ENCODE results near the gene CDC25C. TPM values are rescaled to one million over a fixed set of nuclear protein-coding genes. Genes with fewer than 3 reads are reported as not detected.

CDC25C gene
- total and polyA plus RNA-seq, 2 donors from 2014 or later, result 0.25 TPM; not detected in 1

- Histone ChIP-seq H3K4me1 (ENCODE audit: control insufficient read depth in 2 of 3, insufficient read depth in 2 of 3, low read depth in 1 of 3, low read length in 3 of 3) (peaks cover 0 to 3% (median 0%) of the 10 kb centered on the region in 3 donors), H3K9ac (ENCODE audit: low read length in 3 of 3) (peak overlapping the region in 2 of 3 donors; percentile 3 to 41), H3K27me3 (ENCODE audit: control insufficient read depth, insufficient read depth, low read length) (peaks cover 2% of the 10 kb centered on the region), H3K36me3 (ENCODE audit: control insufficient read depth in 2 of 3, insufficient read depth in 3 of 3, low read length in 3 of 3) (no peaks in the 10 kb centered on the region), H3K27ac (ENCODE audit: low read depth in 2 of 2, low read length in 2 of 2) (no peak overlapping the region), H3K9me3 (ENCODE audit: control insufficient read depth in 2 of 3, insufficient read depth in 1 of 3, low read length in 3 of 3) (no peaks in the 10 kb centered on the region), H3K4me3 (ENCODE audit: low read length in 3 of 3) (peak overlapping the region; percentile 32 to 55 (median 43))
- peak; percentile 53 to 67 (median 62) for DNase-seq
- no peak for TF ChIP-seq CTCF (IDR thresholded peaks at IDR 0.05; ENCODE audit: borderline replicate concordance, extremely low read depth, insufficient read depth)
- FAIRE-seq, result no peak
- intact Hi-C loops (cut with DNase I), result no loop called here
Observed at GRCh38 chr5:138241688-138242571, 89.7 kb downstream of the CDC25C start.

GRCh38 chr5:138240650-138241385 lies 90.8 kb downstream of the CDC25C start:
- no peak for TF ChIP-seq CTCF (IDR thresholded peaks at IDR 0.05; ENCODE audit: borderline replicate concordance, extremely low read depth, insufficient read depth)
- H3K27me3 ChIP-seq (ENCODE audit: control insufficient read depth, insufficient read depth, low read length), result peaks cover 2% of the 10 kb centered on the region
- FAIRE-seq, result no peak

GRCh38 chr5:138238034-138238433 lies 93.6 kb downstream of the CDC25C start:
- peaks cover 0 to 3% (median 0%) of the 10 kb centered on the region in 3 donors for H3K4me1 ChIP-seq (ENCODE audit: control insufficient read depth in 2 of 3, insufficient read depth in 2 of 3, low read depth in 1 of 3, low read length in 3 of 3)
- no peak overlapping the region for H3K4me3 ChIP-seq (ENCODE audit: low read length in 3 of 3)
- no peak for TF ChIP-seq CTCF (IDR thresholded peaks at IDR 0.05; ENCODE audit: borderline replicate concordance, extremely low read depth, insufficient read depth)
- no peak overlapping the region for H3K27ac ChIP-seq (ENCODE audit: low read depth in 2 of 2, low read length in 2 of 2)
- H3K27me3 ChIP-seq (ENCODE audit: control insufficient read depth, insufficient read depth, low read length), result peaks cover 2% of the 10 kb centered on the region
- H3K9me3 ChIP-seq (ENCODE audit: control insufficient read depth in 2 of 3, insufficient read depth in 1 of 3, low read length in 3 of 3), result no peaks in the 10 kb centered on the region
- no peak overlapping the region for H3K9ac ChIP-seq (ENCODE audit: low read length in 3 of 3)
- FAIRE-seq, result no peak
- H3K36me3 ChIP-seq (ENCODE audit: control insufficient read depth in 2 of 3, insufficient read depth in 3 of 3, low read length in 3 of 3), result no peaks in the 10 kb centered on the region
- intact Hi-C loops (cut with DNase I), result no loop called here
- no peak for DNase-seq

More at GRCh38 chr5:138240650-138241385, 90.8 kb downstream of the CDC25C start:
- no peak overlapping the region for H3K27ac ChIP-seq (ENCODE audit: low read depth in 2 of 2, low read length in 2 of 2)
- H3K4me3 ChIP-seq (ENCODE audit: low read length in 3 of 3), result no peak overlapping the region
- no peak for DNase-seq
- H3K36me3 ChIP-seq (ENCODE audit: control insufficient read depth in 2 of 3, insufficient read depth in 3 of 3, low read length in 3 of 3), result no peaks in the 10 kb centered on the region
- peaks cover 0 to 3% (median 0%) of the 10 kb centered on the region in 3 donors for H3K4me1 ChIP-seq (ENCODE audit: control insufficient read depth in 2 of 3, insufficient read depth in 2 of 3, low read depth in 1 of 3, low read length in 3 of 3)
- intact Hi-C loops (cut with DNase I), result no loop called here
- no peaks in the 10 kb centered on the region for H3K9me3 ChIP-seq (ENCODE audit: control insufficient read depth in 2 of 3, insufficient read depth in 1 of 3, low read length in 3 of 3)
- H3K9ac ChIP-seq (ENCODE audit: low read length in 3 of 3), result no peak overlapping the region

Other genes with a start within 250 kb of the CDC25C start
- gene WNT8A, start 247.8 kb downstream of the CDC25C start, total RNA-seq, result not detected
- gene WNT8A, start 247.8 kb downstream of the CDC25C start, polyA plus RNA-seq (ENCODE audit: insufficient read depth, low read depth, low replicate concordance), result not detected
- gene NME5, start 192.4 kb downstream of the CDC25C start, total RNA-seq, result 20.6 TPM
- 30.2 TPM for gene NME5, start 192.4 kb downstream of the CDC25C start, polyA plus RNA-seq (ENCODE audit: insufficient read depth, low read depth, low replicate concordance)
- gene BRD8, start 153.2 kb downstream of the CDC25C start, total RNA-seq, result 54.5 TPM
- gene BRD8, start 153.2 kb downstream of the CDC25C start, polyA plus RNA-seq (ENCODE audit: insufficient read depth, low read depth, low replicate concordance), result 32.1 TPM
- 0.63 TPM for gene KIF20A, start 152.7 kb downstream of the CDC25C start, total RNA-seq
- 0.22 TPM for gene KIF20A, start 152.7 kb downstream of the CDC25C start, polyA plus RNA-seq (ENCODE audit: insufficient read depth, low read depth, low replicate concordance)
- gene CDC23, start 118.5 kb downstream of the CDC25C start, total RNA-seq, result 28.3 TPM
- 17.6 TPM for gene CDC23, start 118.5 kb downstream of the CDC25C start, polyA plus RNA-seq (ENCODE audit: insufficient read depth, low read depth, low replicate concordance)
- 0.41 TPM for gene GFRA3, start 57.2 kb downstream of the CDC25C start, total RNA-seq
- gene GFRA3, start 57.2 kb downstream of the CDC25C start, polyA plus RNA-seq (ENCODE audit: insufficient read depth, low read depth, low replicate concordance), result 1.0 TPM
- 18.9 TPM for gene FAM53C, start 6.5 kb upstream of the CDC25C start, total RNA-seq
- gene FAM53C, start 6.5 kb upstream of the CDC25C start, polyA plus RNA-seq (ENCODE audit: insufficient read depth, low read depth, low replicate concordance), result 8.1 TPM
- 69.6 TPM for gene KDM3B, start 20.9 kb upstream of the CDC25C start, total RNA-seq
- gene KDM3B, start 20.9 kb upstream of the CDC25C start, polyA plus RNA-seq (ENCODE audit: insufficient read depth, low read depth, low replicate concordance), result 18.5 TPM
- 1.9 TPM for gene REEP2, start 107.3 kb upstream of the CDC25C start, total RNA-seq
- 8.8 TPM for gene REEP2, start 107.3 kb upstream of the CDC25C start, polyA plus RNA-seq (ENCODE audit: insufficient read depth, low read depth, low replicate concordance)
- gene EGR1, start 133.7 kb upstream of the CDC25C start, total RNA-seq, result 68.6 TPM
- 65.8 TPM for gene EGR1, start 133.7 kb upstream of the CDC25C start, polyA plus RNA-seq (ENCODE audit: insufficient read depth, low read depth, low replicate concordance)
- 85.6 TPM for gene ETF1, start 211.4 kb upstream of the CDC25C start, total RNA-seq
- 37.5 TPM for gene ETF1, start 211.4 kb upstream of the CDC25C start, polyA plus RNA-seq (ENCODE audit: insufficient read depth, low read depth, low replicate concordance)
- gene HSPA9, start 243.6 kb upstream of the CDC25C start, total RNA-seq, result 192 TPM
- 331 TPM for gene HSPA9, start 243.6 kb upstream of the CDC25C start, polyA plus RNA-seq (ENCODE audit: insufficient read depth, low read depth, low replicate concordance)